Stimulated activated CD8-positive, alpha-beta memory T cell treated with anti-CD3 and anti-CD28 coated beads, Interleukin-2, amount 100 ng/mL, for 1 hour (primary cell): ENCODE data around the gene CTPS2.
A peak's percentile ranks its signal among the peaks of the same experiment; 100 is the strongest.

Experiments used
- DNase-seq, 2 donors: peaks; one replicate each; pipeline ENCODE4 v3.0.0-alpha.2; 2020; ENCODE audit warnings: low read depth in 2 of 2

The CTPS2 gene

GRCh38 chrX:16714504-16714903 lies 2.0 kb upstream of the CTPS2 start:
- no peak for DNase-seq

DNA sequence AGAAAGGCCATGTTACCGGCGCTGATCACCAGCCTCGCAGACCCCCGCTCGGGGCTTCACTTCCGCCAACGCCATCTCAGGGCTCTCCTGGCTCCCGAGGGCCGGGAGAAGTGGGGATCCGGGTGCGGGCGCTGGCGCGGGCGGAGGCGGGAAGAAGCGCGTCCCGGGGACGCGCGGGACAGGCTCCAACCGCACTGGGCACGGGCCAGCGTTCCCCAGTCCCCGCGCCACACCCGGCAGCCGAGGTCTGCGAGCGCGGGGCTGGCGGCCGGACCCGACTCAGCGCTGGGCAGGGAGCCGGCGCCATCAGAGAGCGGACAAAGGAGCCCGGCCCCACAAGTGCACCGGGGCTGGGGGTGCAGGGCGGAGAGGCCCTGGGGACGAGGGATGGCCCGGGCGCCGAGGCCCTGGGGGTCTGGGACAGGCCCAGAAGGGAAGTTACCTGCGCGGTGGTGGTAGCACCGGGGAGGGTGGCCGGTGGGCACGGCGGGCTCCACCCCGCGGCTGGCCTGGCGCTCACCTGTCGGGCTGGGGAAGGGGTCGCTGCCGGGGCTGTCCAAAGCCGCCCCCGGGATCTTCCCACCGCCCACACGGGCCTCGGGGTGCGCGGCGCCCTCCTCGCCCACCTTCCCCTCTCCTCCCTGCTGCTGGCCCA lies 449 bp downstream of the CTPS2 start:
- no peak for DNase-seq

DNA sequence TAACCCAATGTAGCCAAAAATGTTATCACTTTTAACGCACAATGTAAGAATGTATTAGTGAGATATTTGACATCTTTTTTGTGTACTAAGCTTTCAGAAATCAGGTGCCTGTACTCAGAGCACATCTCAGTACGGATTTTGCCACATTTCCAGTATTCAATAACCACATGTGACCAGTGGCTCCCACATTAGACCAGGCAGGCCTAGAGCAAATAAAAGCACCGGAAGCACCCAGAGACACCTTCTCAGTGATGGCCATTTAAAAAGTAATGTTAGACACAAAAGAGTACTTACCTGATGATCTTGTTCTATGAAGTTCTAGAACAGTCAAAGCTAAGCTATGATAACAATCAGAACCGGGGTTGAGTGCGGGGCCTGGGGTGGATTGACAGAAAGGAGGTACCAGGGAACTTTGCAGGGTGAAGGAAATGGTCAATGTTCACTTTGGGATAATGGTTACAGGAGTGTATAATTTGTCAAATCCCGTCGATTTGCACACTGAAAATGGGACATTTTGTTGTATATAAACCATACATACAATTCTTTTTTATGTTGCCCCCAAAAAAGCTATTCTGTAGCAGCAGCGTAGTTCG lies 1.2 kb downstream of the CTPS2 start:
- no peak for DNase-seq

GRCh38 chrX:16708016-16708415 lies 4.5 kb downstream of the CTPS2 start:
- no peak for DNase-seq

DNA sequence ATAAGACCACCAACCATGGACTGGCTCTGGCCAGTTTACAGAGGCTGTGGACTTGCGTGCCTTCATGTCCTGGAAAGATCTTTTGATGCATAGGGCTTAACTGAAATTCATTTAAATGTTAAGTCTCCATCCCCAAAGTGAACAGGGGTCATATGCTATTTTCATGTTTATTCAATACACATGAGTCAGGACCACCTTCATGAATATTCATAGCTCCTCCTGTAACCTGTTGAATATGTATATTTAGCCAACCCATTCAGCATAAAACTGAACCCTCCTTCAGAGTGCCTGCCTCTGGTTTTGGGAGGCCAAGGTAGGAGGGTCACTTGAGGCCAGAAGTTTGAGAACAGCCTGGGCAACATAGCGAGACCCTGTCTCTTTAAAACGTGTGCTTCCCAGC lies 7.1 kb downstream of the CTPS2 start:
- no peak for DNase-seq

GRCh38 chrX:16702700-16703599 lies 9.5 kb downstream of the CTPS2 start:
- no peak for DNase-seq

DNA sequence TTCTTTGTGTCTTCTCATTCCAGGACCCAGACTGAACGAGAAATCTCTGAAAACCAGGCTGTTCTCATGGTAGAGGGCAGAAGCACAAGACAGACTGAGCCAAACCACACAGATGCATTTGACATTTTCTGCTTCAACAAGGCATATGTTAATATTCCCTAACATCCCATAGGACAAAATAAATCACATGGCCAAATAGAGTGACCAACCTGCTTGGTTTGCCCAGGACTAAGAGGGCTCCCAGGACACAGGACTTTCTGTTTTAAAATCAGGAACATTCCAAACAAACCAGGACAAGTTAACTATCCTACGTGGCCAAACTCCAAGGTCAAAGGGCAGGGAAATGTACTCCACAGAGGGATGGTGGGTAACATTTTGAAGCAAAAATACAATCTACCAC lies 11.7 kb downstream of the CTPS2 start:
- no peak for DNase-seq

- DNase-seq: no peak
These were observed 13.1 kb downstream of the CTPS2 start for GRCh38 chrX:16699389-16699788.

DNA sequence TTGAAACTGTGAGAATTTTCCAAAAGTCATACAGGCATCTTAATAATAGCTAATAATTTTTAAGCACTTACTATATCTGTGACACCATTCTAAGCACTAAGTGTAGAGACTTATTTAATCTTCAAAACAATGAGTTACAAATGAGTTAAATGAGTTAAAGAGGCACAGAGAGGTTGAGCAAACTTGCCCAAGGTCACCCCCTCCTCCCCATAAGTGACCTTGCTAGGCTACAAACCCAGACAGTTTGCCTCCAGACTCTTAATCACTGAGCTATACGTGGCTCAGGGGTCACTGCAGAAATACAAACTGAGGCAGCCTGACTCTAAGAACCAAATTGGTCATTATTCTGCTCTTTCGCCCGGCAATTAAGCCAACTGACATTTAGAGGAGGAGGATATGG lies 15.5 kb downstream of the CTPS2 start:
- no peak for DNase-seq

DNA sequence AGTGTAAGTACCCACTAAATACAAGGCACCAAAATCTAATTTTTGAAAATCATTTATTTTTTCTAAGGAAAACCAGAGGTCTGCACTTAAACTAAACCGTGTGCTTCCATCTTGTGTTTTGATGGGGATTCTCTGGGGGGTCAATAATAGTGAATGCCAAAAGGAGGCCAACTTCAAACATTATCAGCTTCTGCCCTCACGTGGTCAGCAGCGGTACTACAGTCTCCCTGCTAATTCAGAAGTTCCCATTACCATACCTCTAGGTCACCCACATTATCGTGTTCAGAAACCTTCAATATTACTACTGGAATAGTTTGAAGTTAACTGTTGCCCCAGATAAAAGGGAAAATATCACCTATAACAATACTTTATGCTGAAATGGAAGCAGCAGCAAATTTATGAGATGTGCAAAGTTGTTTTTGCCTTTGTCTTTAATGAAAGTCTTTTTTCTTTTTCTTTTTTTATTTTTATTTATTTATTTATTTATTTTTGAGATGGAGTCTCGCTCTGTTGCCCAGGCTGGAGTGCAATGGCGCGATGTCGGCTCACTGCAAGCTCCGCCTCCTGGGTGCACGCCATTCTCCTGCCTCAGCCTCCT lies 17.3 kb downstream of the CTPS2 start:
- DNase-seq: peak; percentile 12 to 37

DNA sequence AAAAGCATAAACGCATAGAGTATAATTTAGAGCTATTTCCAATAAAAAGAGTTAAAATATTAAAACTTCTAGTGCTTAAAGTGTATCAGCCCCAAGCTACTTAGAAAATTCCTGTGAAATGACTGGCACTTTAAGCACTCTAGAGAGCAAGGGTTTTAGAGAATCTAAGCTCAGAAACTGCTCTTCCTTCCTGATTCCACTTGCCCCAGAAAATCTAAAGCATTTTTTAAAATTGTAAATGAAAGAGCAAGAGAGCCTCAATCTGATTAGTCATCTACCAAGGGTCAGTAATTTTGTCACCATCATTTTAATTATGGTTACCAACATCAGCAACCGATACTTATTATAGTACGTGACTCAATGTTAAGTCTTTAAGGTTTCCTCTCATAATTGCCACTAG lies 25.0 kb downstream of the CTPS2 start:
- no peak for DNase-seq

GRCh38 chrX:16683007-16683664 lies 29.3 kb downstream of the CTPS2 start:
- DNase-seq: no peak

DNA sequence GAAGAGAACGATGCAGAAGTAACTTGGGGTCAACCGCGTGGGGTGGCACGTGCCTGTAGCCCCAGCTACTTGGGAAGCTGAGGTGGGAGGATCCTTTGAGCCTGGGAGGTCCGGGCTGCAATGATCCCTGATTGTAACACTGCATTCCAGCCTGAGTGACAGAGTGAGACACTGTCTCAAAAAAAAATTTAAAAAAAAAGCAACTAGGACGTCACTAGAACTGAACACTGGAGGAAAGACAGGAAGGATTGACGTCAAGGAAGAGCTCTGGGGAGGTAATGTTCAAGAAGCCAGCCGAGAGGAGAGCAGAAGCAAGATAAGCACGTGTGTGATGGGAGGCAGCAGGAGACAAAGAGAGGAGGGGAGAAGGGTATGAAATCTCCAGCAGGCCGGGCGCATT lies 33.8 kb downstream of the CTPS2 start:
- DNase-seq: no peak

GRCh38 chrX:16671005-16671404 lies 41.5 kb downstream of the CTPS2 start:
- no peak for DNase-seq

DNA sequence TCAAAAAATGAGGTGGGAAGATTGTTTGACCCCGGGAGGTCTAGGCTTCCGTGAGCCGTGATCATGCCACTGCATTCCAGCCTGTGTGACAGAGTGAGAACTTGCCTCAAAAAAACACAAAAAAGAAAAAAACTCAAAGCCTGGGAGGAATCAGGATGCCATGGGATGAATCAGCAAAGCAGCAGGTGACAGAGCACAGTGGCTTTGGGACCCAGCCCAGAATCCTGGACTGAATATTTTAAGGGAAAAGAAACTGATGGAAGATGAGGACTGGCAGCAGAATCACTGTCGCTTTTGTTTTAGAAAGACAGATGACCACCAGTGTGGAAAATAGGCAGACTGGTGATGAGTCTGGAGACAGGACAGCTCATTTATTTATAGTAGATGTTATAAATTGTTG lies 45.9 kb downstream of the CTPS2 start:
- DNase-seq: no peak

DNA sequence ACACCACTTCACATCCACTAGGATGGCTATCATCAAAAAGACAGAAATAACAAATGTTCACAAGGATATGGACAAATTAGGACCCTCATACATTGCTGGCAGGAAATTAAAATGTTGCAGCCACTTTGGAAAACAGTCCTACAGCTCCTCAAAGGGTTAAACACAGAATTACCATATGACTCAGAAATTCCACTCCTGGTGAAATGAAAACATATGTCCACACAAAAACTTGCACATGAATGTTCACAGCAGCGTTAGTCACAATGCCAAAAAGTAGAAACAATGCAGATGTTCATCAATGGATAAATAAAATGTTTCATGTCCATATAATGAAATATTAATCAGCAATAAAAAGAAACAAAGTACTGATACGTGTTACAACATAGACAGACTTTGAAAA lies 47.4 kb downstream of the CTPS2 start:
- no peak for DNase-seq

GRCh38 chrX:16664626-16665025 lies 47.8 kb downstream of the CTPS2 start:
- no peak for DNase-seq

- DNase-seq: no peak
These were observed 48.4 kb downstream of the CTPS2 start for GRCh38 chrX:16664074-16664473.

DNA sequence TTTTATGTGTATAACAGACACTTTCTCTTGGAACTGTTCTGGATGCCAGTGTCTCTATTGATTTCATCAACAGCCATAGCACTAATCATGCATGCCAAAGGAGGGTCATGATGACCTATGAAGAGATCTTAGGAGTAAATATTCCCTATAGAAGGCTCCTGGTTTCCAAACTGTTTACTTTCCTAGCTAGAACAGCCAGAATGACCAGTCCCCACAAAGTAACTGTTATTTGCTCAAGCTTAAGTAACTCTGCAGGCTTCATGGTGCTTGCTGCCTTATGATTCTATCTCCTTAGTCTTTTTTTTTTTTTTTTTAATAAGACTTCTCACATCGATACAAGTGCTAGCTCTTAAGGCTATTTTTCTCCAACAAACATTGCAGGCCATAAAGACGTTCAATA lies 50.1 kb downstream of the CTPS2 start:
- DNase-seq: no peak

DNA sequence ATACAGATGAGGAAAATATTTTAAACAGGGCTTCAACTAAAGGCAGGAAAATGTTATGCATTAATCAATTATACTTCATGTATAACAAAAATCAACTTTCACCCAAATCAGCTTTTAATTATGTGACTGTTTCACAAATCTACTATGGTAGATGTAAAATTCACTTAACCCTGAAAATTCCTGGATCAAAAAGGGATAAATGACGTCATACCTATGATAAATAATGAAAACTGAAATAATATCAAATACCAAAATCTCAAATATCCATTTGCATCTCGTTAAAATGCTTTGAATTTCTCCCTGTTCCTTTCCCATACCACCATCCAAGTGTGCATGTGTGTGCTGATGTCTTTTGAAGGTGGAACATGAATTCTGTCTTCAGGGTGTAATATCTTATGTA lies 51.0 kb downstream of the CTPS2 start:
- no peak for DNase-seq

DNA sequence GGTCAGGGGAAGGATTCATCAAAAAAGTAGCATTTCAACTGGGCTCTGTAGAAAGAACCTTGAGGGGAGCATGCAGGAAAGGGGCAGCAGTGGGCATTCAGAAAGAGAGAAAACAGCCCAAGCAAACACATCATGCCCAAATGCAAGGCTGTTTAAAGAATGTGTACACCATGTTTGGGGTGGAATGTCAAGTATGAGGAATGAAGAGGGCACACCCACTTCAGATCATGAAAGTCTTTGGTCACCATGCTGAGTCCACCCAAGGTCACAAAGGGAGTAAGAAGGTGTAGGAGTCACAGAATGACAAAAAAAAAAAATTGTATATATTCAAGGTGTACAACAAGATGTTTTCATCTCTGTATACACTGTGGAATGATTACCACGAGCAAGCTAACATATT lies 53.1 kb downstream of the CTPS2 start:
- DNase-seq: no peak

- DNase-seq: no peak
These were observed 54.2 kb downstream of the CTPS2 start for GRCh38 chrX:16658284-16658683.
